Measurements from ENCODE around the gene SLC25A27.

Gene SLC25A27

DNA sequence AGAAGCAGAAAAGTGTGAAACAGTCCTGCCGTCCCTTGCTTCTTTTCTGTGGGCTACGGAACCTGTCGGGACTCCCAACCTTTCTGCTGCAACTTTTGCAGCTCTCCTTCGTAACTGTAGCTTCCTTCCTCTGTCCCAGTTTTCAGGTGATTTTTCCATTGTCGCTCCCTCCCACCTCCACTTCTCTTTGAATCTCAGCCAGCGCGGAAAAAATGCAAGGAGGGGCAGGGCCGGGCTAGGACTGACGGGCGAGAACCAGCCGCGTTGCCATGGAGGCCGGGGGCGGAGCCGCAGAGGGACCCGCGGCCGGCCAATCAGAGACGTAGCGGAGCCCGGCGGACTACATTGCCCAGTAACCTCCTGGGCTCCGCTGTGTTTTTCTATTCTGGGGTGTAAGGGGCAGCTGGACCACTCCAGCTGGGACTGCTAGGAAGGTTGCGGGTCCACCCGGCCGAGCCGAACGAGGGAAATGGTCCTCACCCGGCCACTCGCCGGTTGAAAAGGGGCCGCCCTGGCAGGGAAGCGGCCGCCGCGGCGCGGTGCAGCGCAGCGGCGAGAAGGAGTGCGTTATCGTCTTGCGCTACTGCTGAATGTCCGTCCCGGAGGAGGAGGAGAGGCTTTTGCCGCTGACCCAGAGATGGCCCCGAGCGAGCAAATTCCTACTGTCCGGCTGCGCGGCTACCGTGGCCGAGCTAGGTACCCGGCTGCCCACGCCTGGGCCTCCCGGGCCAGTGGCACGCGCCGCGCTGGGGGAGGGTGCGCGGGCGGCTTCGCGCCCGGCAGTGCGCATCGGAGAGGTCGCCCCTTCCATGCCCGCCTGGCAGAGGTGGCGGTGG, at the start of gene SLC25A27, which contains the start of gene CYP39A1 (continued):
- TF ChIP-seq ZNF664 (tag by site-specific recombination; IDR thresholded peaks at IDR 0.05) (no peak), ZNF266 (tag by site-specific recombination; IDR thresholded peaks at IDR 0.05; ENCODE audit: low read depth) (no peak), ZNF571 (tag by site-specific recombination; IDR thresholded peaks at IDR 0.05) (no peak), ZNF501 (tag by site-specific recombination; IDR thresholded peaks at IDR 0.05) (peak; percentile 58; the same call in 1 of the 2 replicates), YY1 (tag by site-specific recombination; IDR thresholded peaks at IDR 0.05) (peak; percentile 60; the same call in 1 of the 2 replicates), ZNF140 (tag by site-specific recombination; IDR thresholded peaks at IDR 0.05) (no peak), REPIN1 (tag by site-specific recombination; IDR thresholded peaks at IDR 0.05; ENCODE audit: low read depth) (no peak), ZNF560 (tag by site-specific recombination; IDR thresholded peaks at IDR 0.05; ENCODE audit: borderline replicate concordance) (no peak), ZFP41 (tag by site-specific recombination; IDR thresholded peaks at IDR 0.05; ENCODE audit: borderline replicate concordance) (no peak), ZNF621 (tag by site-specific recombination; IDR thresholded peaks at IDR 0.05) (no peak), KLF1 (tag by site-specific recombination; IDR thresholded peaks at IDR 0.05) (no peak), ZNF843 (tag by site-specific recombination; IDR thresholded peaks at IDR 0.05) (no peak), PRDM1 (tag by site-specific recombination; IDR thresholded peaks at IDR 0.05) (no peak), ZNF530 (tag by site-specific recombination; IDR thresholded peaks at IDR 0.05; ENCODE audit: low read depth) (no peak), IKZF3 (tag by site-specific recombination; IDR thresholded peaks at IDR 0.05) (peak; percentile 96), GLI4 (tag by site-specific recombination; IDR thresholded peaks at IDR 0.05) (no peak), KLF9 (tag by site-specific recombination; IDR thresholded peaks at IDR 0.05; ENCODE audit: low read depth) (no peak; the same call in 1 of the 2 replicates)
- TF ChIP-seq, protein P1, sequence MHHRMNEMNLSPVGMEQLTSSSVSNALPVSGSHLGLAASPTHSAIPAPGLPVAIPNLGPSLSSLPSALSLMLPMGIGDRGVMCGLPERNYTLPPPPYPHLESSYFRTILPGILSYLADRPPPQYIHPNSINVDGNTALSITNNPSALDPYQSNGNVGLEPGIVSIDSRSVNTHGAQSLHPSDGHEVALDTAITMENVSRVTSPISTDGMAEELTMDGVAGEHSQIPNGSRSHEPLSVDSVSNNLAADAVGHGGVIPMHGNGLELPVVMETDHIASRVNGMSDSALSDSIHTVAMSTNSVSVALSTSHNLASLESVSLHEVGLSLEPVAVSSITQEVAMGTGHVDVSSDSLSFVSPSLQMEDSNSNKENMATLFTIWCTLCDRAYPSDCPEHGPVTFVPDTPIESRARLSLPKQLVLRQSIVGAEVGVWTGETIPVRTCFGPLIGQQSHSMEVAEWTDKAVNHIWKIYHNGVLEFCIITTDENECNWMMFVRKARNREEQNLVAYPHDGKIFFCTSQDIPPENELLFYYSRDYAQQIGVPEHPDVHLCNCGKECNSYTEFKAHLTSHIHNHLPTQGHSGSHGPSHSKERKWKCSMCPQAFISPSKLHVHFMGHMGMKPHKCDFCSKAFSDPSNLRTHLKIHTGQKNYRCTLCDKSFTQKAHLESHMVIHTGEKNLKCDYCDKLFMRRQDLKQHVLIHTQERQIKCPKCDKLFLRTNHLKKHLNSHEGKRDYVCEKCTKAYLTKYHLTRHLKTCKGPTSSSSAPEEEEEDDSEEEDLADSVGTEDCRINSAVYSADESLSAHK (tag by site-specific recombination; IDR thresholded peaks at IDR 0.05) = no peak
- TF ChIP-seq, protein P2, sequence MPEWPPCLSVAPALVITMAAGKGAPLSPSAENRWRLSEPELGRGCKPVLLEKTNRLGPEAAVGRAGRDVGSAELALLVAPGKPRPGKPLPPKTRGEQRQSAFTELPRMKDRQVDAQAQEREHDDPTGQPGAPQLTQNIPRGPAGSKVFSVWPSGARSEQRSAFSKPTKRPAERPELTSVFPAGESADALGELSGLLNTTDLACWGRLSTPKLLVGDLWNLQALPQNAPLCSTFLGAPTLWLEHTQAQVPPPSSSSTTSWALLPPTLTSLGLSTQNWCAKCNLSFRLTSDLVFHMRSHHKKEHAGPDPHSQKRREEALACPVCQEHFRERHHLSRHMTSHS (tag by site-specific recombination; IDR thresholded peaks at IDR 0.05) = no peak
- TF ChIP-seq, protein P3, sequence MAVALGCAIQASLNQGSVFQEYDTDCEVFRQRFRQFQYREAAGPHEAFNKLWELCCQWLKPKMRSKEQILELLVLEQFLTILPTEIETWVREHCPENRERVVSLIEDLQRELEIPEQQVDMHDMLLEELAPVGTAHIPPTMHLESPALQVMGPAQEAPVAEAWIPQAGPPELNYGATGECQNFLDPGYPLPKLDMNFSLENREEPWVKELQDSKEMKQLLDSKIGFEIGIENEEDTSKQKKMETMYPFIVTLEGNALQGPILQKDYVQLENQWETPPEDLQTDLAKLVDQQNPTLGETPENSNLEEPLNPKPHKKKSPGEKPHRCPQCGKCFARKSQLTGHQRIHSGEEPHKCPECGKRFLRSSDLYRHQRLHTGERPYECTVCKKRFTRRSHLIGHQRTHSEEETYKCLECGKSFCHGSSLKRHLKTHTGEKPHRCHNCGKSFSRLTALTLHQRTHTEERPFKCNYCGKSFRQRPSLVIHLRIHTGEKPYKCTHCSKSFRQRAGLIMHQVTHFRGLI (tag by site-specific recombination; IDR thresholded peaks at IDR 0.05) = no peak
- TF ChIP-seq, protein P4, sequence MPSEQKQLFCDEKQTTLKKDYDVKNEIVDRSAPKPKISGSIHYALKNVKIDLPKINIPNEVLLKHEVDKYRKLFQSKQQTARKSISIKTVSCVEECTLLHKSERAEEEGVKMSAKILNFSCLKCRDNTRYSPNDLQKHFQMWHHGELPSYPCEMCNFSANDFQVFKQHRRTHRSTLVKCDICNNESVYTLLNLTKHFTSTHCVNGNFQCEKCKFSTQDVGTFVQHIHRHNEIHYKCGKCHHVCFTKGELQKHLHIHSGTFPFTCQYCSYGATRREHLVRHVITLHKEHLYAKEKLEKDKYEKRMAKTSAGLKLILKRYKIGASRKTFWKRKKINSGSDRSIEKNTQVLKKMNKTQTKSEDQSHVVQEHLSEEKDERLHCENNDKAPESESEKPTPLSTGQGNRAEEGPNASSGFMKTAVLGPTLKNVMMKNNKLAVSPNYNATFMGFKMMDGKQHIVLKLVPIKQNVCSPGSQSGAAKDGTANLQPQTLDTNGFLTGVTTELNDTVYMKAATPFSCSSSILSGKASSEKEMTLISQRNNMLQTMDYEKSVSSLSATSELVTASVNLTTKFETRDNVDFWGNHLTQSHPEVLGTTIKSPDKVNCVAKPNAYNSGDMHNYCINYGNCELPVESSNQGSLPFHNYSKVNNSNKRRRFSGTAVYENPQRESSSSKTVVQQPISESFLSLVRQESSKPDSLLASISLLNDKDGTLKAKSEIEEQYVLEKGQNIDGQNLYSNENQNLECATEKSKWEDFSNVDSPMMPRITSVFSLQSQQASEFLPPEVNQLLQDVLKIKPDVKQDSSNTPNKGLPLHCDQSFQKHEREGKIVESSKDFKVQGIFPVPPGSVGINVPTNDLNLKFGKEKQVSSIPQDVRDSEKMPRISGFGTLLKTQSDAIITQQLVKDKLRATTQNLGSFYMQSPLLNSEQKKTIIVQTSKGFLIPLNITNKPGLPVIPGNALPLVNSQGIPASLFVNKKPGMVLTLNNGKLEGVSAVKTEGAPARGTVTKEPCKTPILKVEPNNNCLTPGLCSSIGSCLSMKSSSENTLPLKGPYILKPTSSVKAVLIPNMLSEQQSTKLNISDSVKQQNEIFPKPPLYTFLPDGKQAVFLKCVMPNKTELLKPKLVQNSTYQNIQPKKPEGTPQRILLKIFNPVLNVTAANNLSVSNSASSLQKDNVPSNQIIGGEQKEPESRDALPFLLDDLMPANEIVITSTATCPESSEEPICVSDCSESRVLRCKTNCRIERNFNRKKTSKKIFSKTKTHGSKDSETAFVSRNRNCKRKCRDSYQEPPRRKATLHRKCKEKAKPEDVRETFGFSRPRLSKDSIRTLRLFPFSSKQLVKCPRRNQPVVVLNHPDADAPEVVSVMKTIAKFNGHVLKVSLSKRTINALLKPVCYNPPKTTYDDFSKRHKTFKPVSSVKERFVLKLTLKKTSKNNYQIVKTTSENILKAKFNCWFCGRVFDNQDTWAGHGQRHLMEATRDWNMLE (tag by site-specific recombination; conservative IDR thresholded peaks at IDR 0.05; ENCODE audit: low read depth) = no peak
- TF ChIP-seq, protein P5, sequence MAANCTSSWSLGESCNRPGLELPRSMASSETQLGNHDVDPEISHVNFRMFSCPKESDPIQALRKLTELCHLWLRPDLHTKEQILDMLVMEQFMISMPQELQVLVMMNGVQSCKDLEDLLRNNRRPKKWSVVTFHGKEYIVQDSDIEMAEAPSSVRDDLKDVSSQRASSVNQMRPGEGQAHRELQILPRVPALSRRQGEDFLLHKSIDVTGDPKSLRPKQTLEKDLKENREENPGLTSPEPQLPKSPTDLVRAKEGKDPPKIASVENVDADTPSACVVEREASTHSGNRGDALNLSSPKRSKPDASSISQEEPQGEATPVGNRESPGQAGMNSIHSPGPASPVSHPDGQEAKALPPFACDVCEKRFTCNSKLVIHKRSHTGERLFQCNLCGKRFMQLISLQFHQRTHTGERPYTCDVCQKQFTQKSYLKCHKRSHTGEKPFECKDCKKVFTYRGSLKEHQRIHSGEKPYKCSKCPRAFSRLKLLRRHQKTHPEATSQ (tag by site-specific recombination; IDR thresholded peaks at IDR 0.05) = 0 out of 2 replicates have a peak, but pooled peaks have one; percentile 51
- TF ChIP-seq, protein P6, sequence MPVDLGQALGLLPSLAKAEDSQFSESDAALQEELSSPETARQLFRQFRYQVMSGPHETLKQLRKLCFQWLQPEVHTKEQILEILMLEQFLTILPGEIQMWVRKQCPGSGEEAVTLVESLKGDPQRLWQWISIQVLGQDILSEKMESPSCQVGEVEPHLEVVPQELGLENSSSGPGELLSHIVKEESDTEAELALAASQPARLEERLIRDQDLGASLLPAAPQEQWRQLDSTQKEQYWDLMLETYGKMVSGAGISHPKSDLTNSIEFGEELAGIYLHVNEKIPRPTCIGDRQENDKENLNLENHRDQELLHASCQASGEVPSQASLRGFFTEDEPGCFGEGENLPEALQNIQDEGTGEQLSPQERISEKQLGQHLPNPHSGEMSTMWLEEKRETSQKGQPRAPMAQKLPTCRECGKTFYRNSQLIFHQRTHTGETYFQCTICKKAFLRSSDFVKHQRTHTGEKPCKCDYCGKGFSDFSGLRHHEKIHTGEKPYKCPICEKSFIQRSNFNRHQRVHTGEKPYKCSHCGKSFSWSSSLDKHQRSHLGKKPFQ (tag by site-specific recombination; IDR thresholded peaks at IDR 0.05) = no peak
- TF ChIP-seq, protein P7, sequence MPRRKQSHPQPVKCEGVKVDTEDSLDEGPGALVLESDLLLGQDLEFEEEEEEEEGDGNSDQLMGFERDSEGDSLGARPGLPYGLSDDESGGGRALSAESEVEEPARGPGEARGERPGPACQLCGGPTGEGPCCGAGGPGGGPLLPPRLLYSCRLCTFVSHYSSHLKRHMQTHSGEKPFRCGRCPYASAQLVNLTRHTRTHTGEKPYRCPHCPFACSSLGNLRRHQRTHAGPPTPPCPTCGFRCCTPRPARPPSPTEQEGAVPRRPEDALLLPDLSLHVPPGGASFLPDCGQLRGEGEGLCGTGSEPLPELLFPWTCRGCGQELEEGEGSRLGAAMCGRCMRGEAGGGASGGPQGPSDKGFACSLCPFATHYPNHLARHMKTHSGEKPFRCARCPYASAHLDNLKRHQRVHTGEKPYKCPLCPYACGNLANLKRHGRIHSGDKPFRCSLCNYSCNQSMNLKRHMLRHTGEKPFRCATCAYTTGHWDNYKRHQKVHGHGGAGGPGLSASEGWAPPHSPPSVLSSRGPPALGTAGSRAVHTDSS (tag by site-specific recombination; IDR thresholded peaks at IDR 0.05) = peak; percentile 11; the same call in 1 of the 2 replicates
